Mammary epithelial cell (primary cell): ENCODE measurements around the gene PTDSS2.

Source experiments
- EZH2 ChIP-seq: IDR thresholded peaks from 2 replicates; pipeline ENCODE4 v1.6.1; 2012; ENCODE audit warnings: low read length, inconsistent platforms, borderline replicate concordance
- TF ChIP-seq, protein P1 (sequence below), 2 donors: IDR thresholded peaks in 1 of 2; conservative IDR thresholded peaks in 1 of 2; 2 replicates each; pipeline ENCODE4 v1.5.1; 2011 to 2012; ENCODE audit warnings: inconsistent platforms in 2 of 2, low read length in 2 of 2, mild to moderate bottlenecking in 2 of 2, control low read depth in 1 of 2, low read depth in 1 of 2; ENCODE audit not compliant: insufficient read depth in 1 of 2; ENCODE audit errors: extremely low read depth in 1 of 2

GRCh38 chr11:489610-490185 is 39.6 kb downstream of the PTDSS2 start:
- TF ChIP-seq, protein P1, sequence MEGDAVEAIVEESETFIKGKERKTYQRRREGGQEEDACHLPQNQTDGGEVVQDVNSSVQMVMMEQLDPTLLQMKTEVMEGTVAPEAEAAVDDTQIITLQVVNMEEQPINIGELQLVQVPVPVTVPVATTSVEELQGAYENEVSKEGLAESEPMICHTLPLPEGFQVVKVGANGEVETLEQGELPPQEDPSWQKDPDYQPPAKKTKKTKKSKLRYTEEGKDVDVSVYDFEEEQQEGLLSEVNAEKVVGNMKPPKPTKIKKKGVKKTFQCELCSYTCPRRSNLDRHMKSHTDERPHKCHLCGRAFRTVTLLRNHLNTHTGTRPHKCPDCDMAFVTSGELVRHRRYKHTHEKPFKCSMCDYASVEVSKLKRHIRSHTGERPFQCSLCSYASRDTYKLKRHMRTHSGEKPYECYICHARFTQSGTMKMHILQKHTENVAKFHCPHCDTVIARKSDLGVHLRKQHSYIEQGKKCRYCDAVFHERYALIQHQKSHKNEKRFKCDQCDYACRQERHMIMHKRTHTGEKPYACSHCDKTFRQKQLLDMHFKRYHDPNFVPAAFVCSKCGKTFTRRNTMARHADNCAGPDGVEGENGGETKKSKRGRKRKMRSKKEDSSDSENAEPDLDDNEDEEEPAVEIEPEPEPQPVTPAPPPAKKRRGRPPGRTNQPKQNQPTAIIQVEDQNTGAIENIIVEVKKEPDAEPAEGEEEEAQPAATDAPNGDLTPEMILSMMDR (conservative IDR thresholded peaks at IDR 0.05 in 1 of 2, IDR thresholded peaks at IDR 0.05 in 1 of 2; ENCODE audit: extremely low read depth in 1 of 2, insufficient read depth in 1 of 2, low read depth in 1 of 2, low read length in 2 of 2), result no peak
- no peak for TF ChIP-seq EZH2
